Fibroblast of skin of abdomen (primary cell): ENCODE data around the gene OTOG.
A peak's percentile ranks its signal among the peaks of the same experiment; 100 is the strongest.

ENCODE experiments used
- DNase-seq: peaks from one replicate; pipeline ENCODE4 v3.0.0-alpha.2; 2013

The OTOG gene

DNA sequence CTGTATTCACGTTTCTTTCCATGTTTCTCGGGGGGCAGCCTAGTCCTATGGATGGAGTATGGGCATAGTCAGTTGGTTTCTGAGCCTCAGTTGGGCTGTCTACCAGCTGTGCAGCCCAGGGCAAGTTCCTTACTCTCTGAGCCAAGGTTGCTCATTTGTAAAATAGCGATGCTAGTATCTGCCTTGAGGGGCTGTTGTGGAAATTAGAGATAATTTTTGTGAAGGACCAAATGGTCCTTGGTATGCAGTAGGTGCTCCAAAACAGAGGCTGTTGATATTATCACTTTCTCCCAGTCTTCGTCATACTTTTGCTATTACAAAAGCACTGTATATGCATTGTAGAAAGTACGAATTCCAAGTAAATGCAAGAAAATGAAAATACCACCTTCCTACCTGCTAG is 89.7 kb downstream of the OTOG start:
- no peak for DNase-seq

DNA sequence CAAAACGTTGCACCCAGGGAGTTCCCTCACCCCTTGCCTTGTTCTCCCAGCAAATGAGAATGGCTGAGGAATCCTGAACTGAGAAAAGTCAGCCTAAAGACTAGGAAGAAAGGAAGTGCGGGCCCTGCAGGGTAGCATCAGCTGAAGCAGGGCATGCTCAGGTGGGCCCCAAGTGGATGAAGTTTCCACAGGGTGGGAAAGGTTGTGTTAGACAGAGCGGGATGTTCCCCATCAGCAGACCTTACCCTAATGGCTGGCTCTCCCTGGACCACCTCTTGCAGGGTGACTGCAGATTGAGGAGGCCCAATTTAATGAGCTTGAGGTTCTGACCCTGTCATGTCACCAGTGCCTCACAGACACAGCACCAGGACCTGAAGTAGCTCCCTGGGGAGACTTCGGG is 90.8 kb downstream of the OTOG start:
- no peak for DNase-seq

DNA sequence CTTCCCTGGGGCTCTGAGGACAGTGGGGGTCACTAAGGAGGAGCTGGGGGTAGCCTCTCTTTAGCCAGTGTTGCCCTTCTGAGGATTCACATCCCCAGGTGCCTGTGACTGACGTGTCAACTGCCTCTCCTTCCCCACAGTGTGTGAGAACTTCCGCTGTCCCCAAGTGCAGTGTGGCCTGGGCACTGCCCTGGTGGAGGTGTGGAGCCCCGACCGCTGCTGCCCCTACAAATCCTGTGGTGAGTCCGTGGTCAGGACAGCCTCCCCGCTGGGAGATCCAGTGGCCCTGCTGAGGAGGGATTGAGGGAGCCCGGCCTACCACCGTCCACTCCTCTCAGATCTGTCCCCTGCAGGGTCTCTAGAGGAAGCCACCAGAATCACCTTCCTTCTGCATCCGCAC is 91.3 kb downstream of the OTOG start:
- DNase-seq = no peak

DNA sequence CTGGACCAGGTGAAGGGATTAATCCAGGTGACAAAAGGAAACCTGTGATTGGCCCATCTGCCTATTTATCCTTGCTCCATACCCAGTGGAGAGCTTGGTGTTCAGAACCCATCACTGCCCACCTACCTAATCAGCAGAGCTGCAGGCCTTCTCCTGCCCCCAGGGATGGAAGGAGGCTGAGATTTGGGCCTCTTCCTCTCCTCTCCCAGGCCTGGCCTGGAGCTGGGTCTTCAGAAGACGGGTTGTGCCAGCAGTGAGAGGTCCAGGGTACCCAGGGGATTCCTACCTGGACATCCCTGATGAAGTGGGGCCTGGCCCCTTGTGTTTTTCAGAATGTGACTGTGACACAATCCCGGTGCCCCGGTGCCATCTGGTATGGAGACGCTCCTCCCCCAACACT is 92.0 kb downstream of the OTOG start:
- no peak for DNase-seq

DNA sequence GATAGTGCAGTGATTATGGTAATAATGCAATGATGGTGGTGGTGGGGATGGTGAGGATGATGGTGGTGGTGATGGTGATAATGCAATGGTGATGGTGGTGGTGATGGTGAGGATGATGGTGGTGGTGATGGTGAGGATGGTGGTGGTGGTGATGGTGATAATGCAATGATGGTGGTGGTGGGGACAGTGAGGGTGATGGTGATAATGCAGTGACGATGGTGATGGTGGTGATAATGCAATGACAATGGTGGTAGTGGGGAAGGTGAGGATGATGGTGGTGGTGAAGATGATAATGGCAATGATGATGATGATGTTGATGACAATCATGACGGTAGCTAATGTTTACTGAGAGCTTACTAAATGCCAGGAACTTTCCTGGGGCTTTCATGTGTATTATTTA is 92.7 kb downstream of the OTOG start:
- no peak for DNase-seq

DNA sequence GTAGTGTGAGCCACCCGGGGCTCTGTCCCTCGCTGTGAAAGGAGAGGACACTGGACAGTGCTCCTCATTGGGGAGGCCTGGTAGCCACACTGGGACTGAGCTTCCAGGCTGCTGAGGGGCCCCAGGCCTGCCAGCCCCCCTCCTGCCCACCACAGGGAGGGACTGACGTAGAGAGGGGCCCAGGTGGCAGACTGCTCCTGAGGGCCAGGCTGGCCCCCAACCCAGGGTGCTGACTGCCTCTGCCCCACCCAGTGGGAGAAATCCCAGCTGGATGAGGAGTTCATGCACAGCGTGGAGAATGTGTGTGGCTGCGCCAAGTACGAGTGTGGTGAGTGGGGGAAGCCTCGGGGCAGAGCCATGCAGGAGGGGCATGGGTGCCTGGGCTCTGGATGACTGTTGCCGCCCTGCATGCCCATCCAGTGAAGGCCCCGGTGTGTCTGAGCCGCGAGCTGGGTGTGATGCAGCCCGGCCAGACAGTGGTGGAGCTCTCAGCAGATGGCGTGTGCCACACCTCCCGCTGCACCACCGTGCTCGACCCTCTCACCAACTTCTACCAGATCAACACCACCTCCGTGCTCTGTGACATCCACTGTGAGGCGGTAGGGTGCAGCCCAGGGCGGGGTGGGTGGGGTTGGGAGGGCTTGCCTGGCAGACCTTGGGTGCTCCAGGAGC is 93.6 kb downstream of the OTOG start:
- DNase-seq = no peak

DNA sequence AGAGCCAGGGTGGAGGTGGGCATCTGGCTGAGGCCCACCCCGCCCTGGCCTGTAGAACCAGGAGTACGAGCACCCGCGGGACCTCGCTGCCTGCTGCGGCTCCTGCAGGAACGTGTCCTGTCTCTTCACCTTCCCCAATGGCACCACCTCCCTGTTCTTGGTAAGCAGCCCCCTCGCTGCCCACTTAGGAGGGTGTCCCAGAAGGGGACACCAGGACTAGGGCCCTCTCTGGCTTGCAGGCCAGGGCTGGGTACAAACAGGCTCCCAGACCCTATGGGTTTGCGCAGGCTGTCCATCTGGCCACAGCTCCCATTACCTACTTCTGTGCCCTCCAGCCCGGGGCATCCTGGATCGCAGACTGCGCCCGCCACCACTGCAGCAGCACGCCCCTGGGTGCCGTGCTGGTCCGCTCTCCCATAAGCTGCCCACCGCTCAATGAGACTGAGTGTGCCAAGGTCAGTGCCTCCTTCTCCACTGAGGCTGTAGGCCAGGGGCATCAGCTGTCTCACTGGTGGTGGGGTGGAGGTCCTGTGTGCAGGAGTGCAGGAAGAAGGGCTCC is 94.8 kb downstream of the OTOG start:
- DNase-seq = no peak

DNA sequence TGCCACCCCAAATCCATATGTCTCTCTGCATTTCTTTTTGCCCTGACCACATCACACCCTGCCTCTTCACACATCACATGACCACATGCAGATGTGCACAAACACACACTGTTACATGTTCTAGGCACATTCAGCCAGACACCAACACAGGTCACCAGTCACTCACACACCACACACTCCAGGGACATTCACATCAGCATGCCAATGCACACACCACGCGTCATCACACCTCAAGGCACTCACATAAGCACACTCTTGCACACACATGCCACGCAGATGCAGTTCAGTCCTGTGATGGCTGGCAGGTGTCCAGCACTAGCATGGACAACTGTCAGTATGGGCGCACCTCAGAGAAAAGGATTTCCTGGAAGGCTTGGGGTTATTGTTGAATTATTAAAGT is 95.3 kb downstream of the OTOG start:
- DNase-seq = no peak

- DNase-seq = no peak
These were observed 95.9 kb downstream of the OTOG start for GRCh38 chr11:17642980-17643379.

GRCh38 chr11:17643506-17644405 is 96.7 kb downstream of the OTOG start:
- DNase-seq = no peak

DNA sequence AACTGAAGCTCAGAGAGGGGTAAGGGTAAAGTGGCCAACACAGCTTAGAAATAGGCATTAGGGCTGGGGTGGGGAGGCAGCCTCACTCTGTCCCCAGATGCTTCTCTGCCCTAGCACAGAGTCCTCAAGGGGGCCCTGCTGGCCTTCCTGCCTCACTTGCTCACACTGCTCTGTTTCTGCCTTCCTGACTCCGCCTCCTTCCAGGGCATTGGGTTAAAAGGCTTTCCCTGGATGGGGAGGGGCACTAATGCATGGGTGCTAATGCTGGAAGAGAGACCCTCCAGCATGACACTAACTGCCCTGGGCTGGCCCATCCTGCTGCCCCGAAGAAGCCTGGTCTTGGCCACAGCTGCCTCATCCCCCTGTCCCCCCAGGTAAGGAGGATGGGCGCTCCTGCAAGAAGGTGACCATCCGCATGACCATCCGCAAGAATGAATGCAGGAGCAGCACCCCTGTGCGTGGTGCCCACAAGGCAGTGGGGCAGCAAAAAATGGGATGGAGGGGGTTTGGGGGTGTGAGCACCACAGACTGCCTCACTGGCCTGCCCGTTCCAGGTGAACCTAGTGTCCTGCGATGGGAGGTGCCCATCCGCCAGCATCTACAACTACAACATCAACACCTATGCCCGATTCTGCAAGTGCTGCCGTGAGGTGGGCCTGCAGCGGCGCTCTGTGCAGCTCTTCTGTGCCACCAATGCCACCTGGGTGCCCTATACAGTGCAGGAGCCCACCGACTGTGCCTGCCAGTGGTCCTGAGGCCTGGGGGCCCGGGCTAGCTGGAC is 98.3 kb downstream of the OTOG start:
- DNase-seq = no peak

- DNase-seq = no peak
These were observed 99.5 kb downstream of the OTOG start for GRCh38 chr11:17646451-17647145.

GRCh38 chr11:17648528-17648927 is 101.5 kb downstream of the OTOG start:
- no peak for DNase-seq

GRCh38 chr11:17649261-17649660 is 102.2 kb downstream of the OTOG start:
- no peak for DNase-seq

DNA sequence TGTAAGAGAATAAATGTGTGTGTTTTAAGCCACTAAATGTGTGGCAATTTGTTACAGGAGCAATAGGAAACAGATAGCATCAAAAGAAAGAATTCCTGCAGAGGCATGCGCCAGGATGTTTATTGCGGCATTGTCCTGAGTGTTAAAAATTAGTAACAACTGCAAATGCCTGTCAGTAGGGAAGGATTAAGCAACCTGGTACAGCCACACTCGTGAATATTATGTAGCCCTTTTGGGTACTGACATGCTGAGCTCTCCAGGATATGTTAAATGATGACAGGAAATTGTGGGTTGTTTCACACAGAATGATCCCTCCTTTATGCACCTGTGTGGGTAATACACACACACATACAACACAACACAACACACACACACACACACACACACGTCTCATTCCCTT is 102.6 kb downstream of the OTOG start:
- no peak for DNase-seq

DNA sequence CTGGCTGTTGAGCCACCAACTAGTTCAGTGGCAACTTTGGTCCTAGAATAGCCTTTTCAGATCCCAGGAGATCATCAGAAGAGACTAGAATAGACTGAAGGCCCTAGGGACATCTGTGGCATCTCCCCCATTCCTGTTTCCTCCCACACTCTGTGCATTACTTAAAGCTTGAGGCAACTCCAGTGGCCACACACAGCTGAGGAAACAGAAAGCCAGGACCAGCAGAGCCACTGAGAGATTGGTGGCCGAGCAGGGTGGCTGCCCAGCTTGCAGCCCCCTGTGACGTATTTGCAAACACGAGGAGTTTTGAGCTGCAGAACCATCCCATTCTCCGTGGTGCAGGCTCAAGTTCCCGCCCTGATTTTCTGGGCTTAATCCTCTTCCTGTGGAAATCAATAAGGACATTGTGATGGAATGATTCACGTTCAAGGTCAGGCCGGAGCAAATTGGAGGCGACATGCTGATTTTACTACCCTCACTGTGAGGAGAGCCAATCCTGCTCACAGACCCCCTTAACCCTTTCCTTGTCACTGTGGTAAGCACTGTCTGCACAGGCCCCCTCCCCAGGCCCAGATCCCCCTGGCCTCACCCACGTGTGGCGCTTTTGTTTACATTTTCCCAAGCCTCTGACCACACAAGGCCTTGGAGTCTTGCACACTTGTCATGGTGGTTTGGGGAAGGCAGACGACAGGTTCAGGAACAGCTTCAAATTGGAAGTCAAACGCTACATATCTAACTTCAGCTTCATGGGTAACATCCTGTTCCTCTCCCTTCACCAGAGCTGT is 103.3 kb downstream of the OTOG start:
- peak; percentile 6 for DNase-seq

- no peak for DNase-seq
These were observed 104.0 kb downstream of the OTOG start for GRCh38 chr11:17651061-17651460.

- DNase-seq = no peak
These were observed 104.6 kb downstream of the OTOG start for GRCh38 chr11:17651681-17652080.

DNA sequence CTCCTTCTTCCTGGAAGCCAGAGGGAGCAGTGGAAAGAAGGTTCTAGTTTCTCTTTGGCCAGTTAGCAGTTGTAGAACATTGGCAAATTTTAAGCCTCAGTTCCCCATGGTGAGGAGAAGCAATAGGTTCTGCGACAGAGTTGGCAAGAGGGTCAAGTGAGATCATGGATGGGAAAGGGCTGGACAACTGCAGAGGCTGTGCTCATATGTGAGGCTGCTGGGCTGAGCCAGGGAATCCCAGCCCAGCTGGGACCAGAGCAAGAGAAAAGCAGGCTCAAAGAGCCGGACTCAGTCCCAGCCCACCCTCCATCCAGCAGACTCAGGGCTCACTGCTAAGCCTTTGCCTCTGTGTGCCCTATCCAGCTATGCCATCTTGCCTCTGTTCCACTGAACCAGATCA is 105.5 kb downstream of the OTOG start:
- DNase-seq = no peak

DNA sequence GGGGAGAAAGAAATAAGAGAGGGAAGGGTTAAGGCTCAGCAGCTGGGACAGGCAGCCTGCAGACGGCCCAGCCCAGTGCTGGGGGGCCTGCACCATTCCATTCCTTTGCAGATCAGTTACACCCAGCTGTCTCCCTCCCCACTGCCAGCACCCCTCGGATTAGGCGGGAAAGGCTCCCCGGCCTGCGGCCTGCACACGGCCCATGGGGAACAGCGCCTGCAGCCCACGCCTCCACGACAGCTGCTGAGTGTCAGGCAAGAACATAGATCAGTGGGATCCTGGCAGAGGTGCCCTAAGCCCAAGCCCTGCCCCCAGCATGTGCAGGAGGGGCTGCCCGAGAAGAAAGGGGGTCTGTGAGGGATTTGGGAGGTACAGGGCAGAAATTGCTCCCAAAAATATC is 106.6 kb downstream of the OTOG start:
- DNase-seq = no peak

GRCh38 chr11:17655682-17656081 is 108.6 kb downstream of the OTOG start:
- DNase-seq = no peak

- no peak for DNase-seq
These were observed 111.2 kb downstream of the OTOG start for GRCh38 chr11:17658211-17658610.
